Measurements from ENCODE around the gene ST3GAL3. TPM values are rescaled to one million over a fixed set of nuclear protein-coding genes. Genes with fewer than 3 reads are reported as not detected.

ST3GAL3 gene
- total and polyA plus RNA-seq, 2 experiments from 2014 or later, result 4.5 to 7.0 TPM

DNA sequence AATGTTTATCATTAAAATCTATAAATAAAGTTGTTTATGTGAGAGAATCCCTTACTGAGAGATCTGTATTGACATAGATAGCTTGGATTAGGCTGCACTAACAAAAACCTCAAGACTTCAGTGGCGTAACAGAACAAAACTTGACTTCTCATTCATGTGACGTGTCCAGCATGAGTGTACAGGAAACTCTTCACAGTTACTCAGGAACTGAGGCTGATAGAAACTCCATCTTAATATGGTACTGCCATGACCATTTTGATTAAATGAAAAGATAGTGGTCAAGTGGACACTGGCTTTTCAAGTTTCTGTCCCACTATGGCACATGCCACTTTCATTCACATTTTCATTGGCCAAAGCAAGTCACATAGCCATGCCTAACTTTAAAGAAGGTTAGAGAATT is 3.7 kb downstream of the ST3GAL3 start:
- DNase-seq (ENCODE audit: low spot score) (no peak), ATAC-seq (no peak)
- Mint-ChIP-seq H3K27ac (no peak overlapping the region), H3K27me3 (ENCODE audit: insufficient read depth, low read depth, poor library complexity) (peaks cover 15% of the 10 kb centered on the region), H3K4me1 (peaks cover 17% of the 10 kb centered on the region), H3K9me3 (no peaks in the 10 kb centered on the region), H3K4me3 (no peak overlapping the region), H3K36me3 (ENCODE audit: low read depth) (peaks cover under 1% of the 10 kb centered on the region; the same call in 1 of the 3 replicates)
- H3K9me2 ChIP-seq (ENCODE audit: insufficient read depth), result no peaks in the 10 kb centered on the region
- no peak overlapping the region for H2AFZ ChIP-seq
- H3K36me3 ChIP-seq (ENCODE audit: insufficient read depth), result no peaks in the 10 kb centered on the region
- peaks cover 8% of the 10 kb centered on the region for H3F3A ChIP-seq (replicated peaks; ENCODE audit: low read depth)
- H3K4me3 ChIP-seq, result no peak overlapping the region
- no peaks in the 10 kb centered on the region for H3K27me3 ChIP-seq (ENCODE audit: insufficient read depth)
- peaks cover 11% of the 10 kb centered on the region for H3K79me2 ChIP-seq (replicated peaks; ENCODE audit: insufficient read depth)
- H3K4me2 ChIP-seq, result no peak overlapping the region
- peaks cover 4% of the 10 kb centered on the region; the same call in 1 of the 2 replicates for H3K4me1 ChIP-seq (ENCODE audit: insufficient read depth)
- H4K20me1 ChIP-seq (replicated peaks; ENCODE audit: insufficient read depth), result peaks cover 2% of the 10 kb centered on the region
- TF ChIP-seq, protein P1, sequence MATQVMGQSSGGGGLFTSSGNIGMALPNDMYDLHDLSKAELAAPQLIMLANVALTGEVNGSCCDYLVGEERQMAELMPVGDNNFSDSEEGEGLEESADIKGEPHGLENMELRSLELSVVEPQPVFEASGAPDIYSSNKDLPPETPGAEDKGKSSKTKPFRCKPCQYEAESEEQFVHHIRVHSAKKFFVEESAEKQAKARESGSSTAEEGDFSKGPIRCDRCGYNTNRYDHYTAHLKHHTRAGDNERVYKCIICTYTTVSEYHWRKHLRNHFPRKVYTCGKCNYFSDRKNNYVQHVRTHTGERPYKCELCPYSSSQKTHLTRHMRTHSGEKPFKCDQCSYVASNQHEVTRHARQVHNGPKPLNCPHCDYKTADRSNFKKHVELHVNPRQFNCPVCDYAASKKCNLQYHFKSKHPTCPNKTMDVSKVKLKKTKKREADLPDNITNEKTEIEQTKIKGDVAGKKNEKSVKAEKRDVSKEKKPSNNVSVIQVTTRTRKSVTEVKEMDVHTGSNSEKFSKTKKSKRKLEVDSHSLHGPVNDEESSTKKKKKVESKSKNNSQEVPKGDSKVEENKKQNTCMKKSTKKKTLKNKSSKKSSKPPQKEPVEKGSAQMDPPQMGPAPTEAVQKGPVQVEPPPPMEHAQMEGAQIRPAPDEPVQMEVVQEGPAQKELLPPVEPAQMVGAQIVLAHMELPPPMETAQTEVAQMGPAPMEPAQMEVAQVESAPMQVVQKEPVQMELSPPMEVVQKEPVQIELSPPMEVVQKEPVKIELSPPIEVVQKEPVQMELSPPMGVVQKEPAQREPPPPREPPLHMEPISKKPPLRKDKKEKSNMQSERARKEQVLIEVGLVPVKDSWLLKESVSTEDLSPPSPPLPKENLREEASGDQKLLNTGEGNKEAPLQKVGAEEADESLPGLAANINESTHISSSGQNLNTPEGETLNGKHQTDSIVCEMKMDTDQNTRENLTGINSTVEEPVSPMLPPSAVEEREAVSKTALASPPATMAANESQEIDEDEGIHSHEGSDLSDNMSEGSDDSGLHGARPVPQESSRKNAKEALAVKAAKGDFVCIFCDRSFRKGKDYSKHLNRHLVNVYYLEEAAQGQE (IDR thresholded peaks at IDR 0.05; ENCODE audit: unreplicated experiment), result no peak
- no peak for TF ChIP-seq ZNF331 (CRISPR knock-in tag; IDR thresholded peaks at IDR 0.05; ENCODE audit: low read depth)
- TF ChIP-seq, protein P2, sequence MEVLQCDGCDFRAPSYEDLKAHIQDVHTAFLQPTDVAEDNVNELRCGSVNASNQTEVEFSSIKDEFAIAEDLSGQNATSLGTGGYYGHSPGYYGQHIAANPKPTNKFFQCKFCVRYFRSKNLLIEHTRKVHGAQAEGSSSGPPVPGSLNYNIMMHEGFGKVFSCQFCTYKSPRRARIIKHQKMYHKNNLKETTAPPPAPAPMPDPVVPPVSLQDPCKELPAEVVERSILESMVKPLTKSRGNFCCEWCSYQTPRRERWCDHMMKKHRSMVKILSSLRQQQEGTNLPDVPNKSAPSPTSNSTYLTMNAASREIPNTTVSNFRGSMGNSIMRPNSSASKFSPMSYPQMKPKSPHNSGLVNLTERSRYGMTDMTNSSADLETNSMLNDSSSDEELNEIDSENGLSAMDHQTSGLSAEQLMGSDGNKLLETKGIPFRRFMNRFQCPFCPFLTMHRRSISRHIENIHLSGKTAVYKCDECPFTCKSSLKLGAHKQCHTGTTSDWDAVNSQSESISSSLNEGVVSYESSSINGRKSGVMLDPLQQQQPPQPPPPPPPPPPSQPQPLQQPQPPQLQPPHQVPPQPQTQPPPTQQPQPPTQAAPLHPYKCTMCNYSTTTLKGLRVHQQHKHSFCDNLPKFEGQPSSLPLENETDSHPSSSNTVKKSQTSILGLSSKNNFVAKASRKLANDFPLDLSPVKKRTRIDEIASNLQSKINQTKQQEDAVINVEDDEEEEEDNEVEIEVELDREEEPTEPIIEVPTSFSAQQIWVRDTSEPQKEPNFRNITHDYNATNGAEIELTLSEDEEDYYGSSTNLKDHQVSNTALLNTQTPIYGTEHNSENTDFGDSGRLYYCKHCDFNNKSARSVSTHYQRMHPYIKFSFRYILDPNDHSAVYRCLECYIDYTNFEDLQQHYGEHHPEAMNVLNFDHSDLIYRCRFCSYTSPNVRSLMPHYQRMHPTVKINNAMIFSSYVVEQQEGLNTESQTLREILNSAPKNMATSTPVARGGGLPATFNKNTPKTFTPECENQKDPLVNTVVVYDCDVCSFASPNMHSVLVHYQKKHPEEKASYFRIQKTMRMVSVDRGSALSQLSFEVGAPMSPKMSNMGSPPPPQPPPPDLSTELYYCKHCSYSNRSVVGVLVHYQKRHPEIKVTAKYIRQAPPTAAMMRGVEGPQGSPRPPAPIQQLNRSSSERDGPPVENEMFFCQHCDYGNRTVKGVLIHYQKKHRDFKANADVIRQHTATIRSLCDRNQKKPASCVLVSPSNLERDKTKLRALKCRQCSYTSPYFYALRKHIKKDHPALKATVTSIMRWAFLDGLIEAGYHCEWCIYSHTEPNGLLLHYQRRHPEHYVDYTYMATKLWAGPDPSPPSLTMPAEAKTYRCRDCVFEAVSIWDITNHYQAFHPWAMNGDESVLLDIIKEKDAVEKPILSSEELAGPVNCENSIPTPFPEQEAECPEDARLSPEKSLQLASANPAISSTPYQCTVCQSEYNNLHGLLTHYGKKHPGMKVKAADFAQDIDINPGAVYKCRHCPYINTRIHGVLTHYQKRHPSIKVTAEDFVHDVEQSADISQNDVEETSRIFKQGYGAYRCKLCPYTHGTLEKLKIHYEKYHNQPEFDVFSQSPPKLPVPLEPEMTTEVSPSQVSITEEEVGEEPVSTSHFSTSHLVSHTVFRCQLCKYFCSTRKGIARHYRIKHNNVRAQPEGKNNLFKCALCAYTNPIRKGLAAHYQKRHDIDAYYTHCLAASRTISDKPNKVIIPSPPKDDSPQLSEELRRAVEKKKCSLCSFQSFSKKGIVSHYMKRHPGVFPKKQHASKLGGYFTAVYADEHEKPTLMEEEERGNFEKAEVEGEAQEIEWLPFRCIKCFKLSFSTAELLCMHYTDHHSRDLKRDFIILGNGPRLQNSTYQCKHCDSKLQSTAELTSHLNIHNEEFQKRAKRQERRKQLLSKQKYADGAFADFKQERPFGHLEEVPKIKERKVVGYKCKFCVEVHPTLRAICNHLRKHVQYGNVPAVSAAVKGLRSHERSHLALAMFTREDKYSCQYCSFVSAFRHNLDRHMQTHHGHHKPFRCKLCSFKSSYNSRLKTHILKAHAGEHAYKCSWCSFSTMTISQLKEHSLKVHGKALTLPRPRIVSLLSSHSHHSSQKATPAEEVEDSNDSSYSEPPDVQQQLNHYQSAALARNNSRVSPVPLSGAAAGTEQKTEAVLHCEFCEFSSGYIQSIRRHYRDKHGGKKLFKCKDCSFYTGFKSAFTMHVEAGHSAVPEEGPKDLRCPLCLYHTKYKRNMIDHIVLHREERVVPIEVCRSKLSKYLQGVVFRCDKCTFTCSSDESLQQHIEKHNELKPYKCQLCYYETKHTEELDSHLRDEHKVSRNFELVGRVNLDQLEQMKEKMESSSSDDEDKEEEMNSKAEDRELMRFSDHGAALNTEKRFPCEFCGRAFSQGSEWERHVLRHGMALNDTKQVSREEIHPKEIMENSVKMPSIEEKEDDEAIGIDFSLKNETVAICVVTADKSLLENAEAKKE (CRISPR knock-in tag; IDR thresholded peaks at IDR 0.05), result no peak
- TF ChIP-seq, protein P3, sequence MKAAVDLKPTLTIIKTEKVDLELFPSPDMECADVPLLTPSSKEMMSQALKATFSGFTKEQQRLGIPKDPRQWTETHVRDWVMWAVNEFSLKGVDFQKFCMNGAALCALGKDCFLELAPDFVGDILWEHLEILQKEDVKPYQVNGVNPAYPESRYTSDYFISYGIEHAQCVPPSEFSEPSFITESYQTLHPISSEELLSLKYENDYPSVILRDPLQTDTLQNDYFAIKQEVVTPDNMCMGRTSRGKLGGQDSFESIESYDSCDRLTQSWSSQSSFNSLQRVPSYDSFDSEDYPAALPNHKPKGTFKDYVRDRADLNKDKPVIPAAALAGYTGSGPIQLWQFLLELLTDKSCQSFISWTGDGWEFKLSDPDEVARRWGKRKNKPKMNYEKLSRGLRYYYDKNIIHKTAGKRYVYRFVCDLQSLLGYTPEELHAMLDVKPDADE (IDR thresholded peaks at IDR 0.05), result no peak
- no peak for TF ChIP-seq STAT1 (IDR thresholded peaks at IDR 0.05; ENCODE audit: unreplicated experiment)
- no peak for TF ChIP-seq CREB1 (CRISPR knock-in tag; IDR thresholded peaks at IDR 0.05; ENCODE audit: low read depth)
- TF ChIP-seq ZNF114 (CRISPR knock-in tag; IDR thresholded peaks at IDR 0.05), result no peak
- no peak for TF ChIP-seq EZH2phosphoT487 (IDR thresholded peaks at IDR 0.05; ENCODE audit: unreplicated experiment)
- TF ChIP-seq JUNB (IDR thresholded peaks at IDR 0.05; ENCODE audit: unreplicated experiment), result no peak
- no peak for TF ChIP-seq POLR2AphosphoS5 (IDR thresholded peaks at IDR 0.05; ENCODE audit: low read depth)
- no peak for TF ChIP-seq NANOG (IDR thresholded peaks at IDR 0.05; ENCODE audit: borderline replicate concordance)
- TF ChIP-seq EZH2 (IDR thresholded peaks at IDR 0.05; ENCODE audit: low read depth, unreplicated experiment), result no peak
- TF ChIP-seq, protein P4, sequence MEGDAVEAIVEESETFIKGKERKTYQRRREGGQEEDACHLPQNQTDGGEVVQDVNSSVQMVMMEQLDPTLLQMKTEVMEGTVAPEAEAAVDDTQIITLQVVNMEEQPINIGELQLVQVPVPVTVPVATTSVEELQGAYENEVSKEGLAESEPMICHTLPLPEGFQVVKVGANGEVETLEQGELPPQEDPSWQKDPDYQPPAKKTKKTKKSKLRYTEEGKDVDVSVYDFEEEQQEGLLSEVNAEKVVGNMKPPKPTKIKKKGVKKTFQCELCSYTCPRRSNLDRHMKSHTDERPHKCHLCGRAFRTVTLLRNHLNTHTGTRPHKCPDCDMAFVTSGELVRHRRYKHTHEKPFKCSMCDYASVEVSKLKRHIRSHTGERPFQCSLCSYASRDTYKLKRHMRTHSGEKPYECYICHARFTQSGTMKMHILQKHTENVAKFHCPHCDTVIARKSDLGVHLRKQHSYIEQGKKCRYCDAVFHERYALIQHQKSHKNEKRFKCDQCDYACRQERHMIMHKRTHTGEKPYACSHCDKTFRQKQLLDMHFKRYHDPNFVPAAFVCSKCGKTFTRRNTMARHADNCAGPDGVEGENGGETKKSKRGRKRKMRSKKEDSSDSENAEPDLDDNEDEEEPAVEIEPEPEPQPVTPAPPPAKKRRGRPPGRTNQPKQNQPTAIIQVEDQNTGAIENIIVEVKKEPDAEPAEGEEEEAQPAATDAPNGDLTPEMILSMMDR (conservative IDR thresholded peaks at IDR 0.05; ENCODE audit: low read depth in 2 of 2), result no peak
- H3K27ac ChIP-seq (ENCODE audit: low read depth), result no peak overlapping the region

All from GM23338 (cell line).